GM19099 (cell line): ENCODE data around the gene MRPS23.

Experiments used
- POLR2A ChIP-seq: IDR thresholded peaks from 3 replicates; pipeline ENCODE4 v1.6.1; 2011; ENCODE audit warnings: low read depth; ENCODE audit not compliant: insufficient read length; ENCODE audit errors: extremely low read depth

MRPS23 gene

GRCh38 chr17:57811638-57812280 lies 38.1 kb downstream of the MRPS23 start:
- no peak for TF ChIP-seq POLR2A

GRCh38 chr17:57810721-57811637 lies 38.9 kb downstream of the MRPS23 start:
- TF ChIP-seq POLR2A: no peak

GRCh38 chr17:57809879-57810278 lies 40.0 kb downstream of the MRPS23 start:
- TF ChIP-seq POLR2A: no peak

DNA sequence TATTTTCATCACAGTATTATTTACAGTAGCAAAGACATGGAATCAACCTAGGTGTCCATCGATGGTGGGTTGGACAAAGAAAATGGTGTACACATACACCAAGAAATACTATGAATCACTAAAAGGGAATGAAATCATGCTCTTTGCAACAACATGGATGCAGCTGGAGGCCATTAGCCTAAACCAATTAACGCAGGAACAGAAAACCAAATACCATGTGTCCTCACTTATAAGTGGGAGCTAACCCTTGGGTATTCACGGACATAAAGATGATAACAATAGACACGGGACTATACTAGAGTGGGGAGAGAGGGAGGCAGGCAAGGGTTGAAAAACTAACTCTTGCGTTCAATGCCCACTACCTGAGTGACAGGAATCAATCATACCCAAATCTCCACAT lies 41.0 kb downstream of the MRPS23 start:
- TF ChIP-seq POLR2A: no peak

DNA sequence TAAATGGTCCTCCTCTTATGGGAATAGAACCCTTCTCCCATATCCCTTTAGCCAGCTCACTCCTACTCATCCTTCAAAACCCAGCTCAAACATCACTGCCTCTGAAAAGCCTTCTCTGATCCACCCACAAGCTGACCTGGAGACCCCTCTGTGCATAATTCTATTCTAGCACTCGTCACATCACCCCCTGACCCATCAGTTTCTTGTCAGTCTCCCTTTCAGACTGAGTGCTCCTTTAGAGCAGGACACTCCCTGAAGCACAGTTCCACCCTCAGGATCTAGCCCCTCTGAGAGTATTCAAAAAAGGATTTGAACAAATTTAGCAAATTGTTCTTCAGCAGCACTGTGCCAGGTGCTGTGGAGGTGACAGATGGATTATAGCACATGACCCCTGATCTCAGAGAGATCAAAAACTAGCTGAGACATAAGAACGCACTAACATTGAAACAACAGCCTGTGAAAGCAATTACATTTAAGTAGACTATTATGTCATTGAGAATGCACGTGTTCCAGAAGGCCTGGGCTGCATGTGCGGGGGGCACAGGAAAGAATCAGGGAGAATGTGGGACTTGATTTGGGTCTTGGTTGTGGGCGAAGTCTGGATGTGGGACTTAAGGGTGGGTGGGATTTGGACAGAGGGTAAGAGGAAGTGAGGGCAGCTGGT lies 43.5 kb downstream of the MRPS23 start:
- no peak for TF ChIP-seq POLR2A

- TF ChIP-seq POLR2A: no peak
These were observed 46.8 kb downstream of the MRPS23 start for GRCh38 chr17:57803021-57803420.

DNA sequence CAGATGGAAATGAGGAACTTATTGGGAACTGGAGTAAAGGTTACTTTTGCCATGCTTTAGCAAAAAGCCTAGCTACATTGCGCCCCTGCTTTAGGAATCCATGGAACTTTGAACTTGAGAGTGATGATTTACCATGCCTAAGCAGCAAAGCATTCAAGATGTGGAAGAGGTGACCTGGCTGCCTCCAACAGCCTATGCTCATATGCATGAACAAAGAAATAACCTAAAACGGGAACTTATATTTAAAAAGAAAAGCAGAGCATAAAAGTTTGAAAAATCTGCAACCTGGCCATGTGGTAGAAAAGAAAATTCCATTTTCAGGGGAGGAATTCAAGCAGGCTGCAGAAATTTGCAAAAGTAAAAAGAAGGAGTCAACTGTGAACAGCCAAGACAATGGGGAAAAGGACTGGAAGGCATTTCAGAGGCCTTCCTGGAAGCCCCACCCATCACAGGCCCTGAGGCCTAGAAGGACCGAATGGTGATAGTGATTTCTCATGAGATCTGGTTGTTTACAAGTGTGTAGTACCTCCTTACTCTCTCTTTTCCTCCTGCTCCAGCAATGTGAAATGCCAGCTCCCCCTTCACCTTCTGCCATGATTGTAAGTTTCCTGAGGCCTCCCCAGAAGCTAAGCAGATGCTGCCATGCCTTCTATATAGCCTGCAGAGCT lies 48.7 kb downstream of the MRPS23 start:
- no peak for TF ChIP-seq POLR2A

- no peak for TF ChIP-seq POLR2A
These were observed 55.0 kb downstream of the MRPS23 start for GRCh38 chr17:57794841-57795240.

GRCh38 chr17:57788725-57789124 lies 61.1 kb downstream of the MRPS23 start:
- TF ChIP-seq POLR2A: no peak

- no peak for TF ChIP-seq POLR2A
These were observed 64.8 kb downstream of the MRPS23 start for GRCh38 chr17:57785022-57785421.
